Articular chondrocyte of knee joint (primary cell): Measurements from ENCODE around the gene EIF2D. TPM values are rescaled to one million over a fixed set of nuclear protein-coding genes. Genes with fewer than 3 reads are reported as not detected.

Experiments used
- total RNA-seq: library from RNA; depleted of rRNA; stranded (reverse); fragments of >200 nt; gene quantifications from 2 replicates; pipeline ENCODE4 v1.2.3, GENCODE V29; 2012

Gene EIF2D
- total RNA-seq: 42.2 and 48.9 TPM in 2 replicates

GRCh38 chr1:206612129-206612876 is at the start of gene EIF2D:
EIF2D (minus strand) TSS chr1:206612465; CDS start chr1:206612342, 123 bp downstream.

GRCh38 chr1:206635080-206635977 is 23.1 kb upstream of the EIF2D start, which contains the start of gene DYRK3:
DYRK3 (plus strand) TSS chr1:206635536; CDS start chr1:206635704, 168 bp downstream.

Other genes starting within 250 kb of the EIF2D start
- 17.2 and 18.6 TPM in 2 replicates for gene IKBKE, start 142.0 kb downstream of the EIF2D start, total RNA-seq
- 2.6 and 2.9 TPM in 2 replicates for gene RASSF5, start 104.9 kb downstream of the EIF2D start, total RNA-seq
- gene DYRK3, start 23.1 kb upstream of the EIF2D start, total RNA-seq: 45.1 and 46.4 TPM in 2 replicates
- gene MAPKAPK2, start 72.4 kb upstream of the EIF2D start, total RNA-seq: 37.7 and 45.3 TPM in 2 replicates
- not detected in 2 replicates for gene IL19, start 158.3 kb upstream of the EIF2D start, total RNA-seq
- 0.26 and 0.54 TPM in 2 replicates for gene IL10, start 160.0 kb upstream of the EIF2D start, total RNA-seq